K562 (cell line): ENCODE data around the gene ANKS1B. TPM values are rescaled to one million over a fixed set of nuclear protein-coding genes. Genes with fewer than 3 reads are reported as not detected.

Experiments used
- ATAC-seq: fragments of 200-7000 bp; cut with Tn5 transposase; 3 replicates; pipeline ENCODE4 v1.9.1; 2020; ENCODE audit warnings: moderate library complexity
- BruUV-seq: library from RNA; stranded (reverse); fragments of 400-500 nt; replicated peaks from 2 replicates; lab custom pipeline; 2021; lab: Mats Ljungman, UMichigan
- CTCF ChIA-PET: fragments of 300-600 bp; formaldehyde crosslinking; extraction: SDS; loops from one replicate; lab custom pipeline; 2021; ENCODE audit warnings: low intra/inter-chr PET ratio; lab: Yijun Ruan, JAX
- POLR2A ChIA-PET: fragments of 300-600, 350-650 bp; sonication (Branson Sonifier 250); formaldehyde crosslinking; extraction: SDS; loops from one replicate; lab custom pipeline; 2021; ENCODE audit warnings: antibody characterized with exemption, inconsistent platforms; lab: Yijun Ruan, JAX
- DNase-seq, 4 experiments: peaks; one replicate each; pipeline versions ENCODE4 v3.0.0 to v3.0.0-alpha.2; 2011 to 2018; ENCODE audit warnings: low spot score in 3 of 4, mixed read lengths in 3 of 4; ENCODE audit errors: extremely low read depth in 1 of 4
- FAIRE-seq: peaks from 2 replicates; lab custom pipeline; 2011; peaks lifted over from hg19 to GRCh38; lab: Jason Lieb, UNC
- H2AFZ ChIP-seq: 2 replicates; pipeline ENCODE4 v1.6.0; 2011; ENCODE audit warnings: low read depth, low read length, control low read depth, inconsistent platforms
- H3K27ac ChIP-seq: fragments of 200-600 bp; 3 replicates; pipeline ENCODE4 v1.8.0; 2011; ENCODE audit warnings: low read depth, mild to moderate bottlenecking, control low read depth, inconsistent platforms, low read length, moderate library complexity, mixed read lengths; ENCODE audit errors: extremely low read depth
- H3K27me3 ChIP-seq, 2 experiments: fragments of 300-600 bp in 1 of 2; 2 replicates in 1 of 2; 3 replicates in 1 of 2; pipeline versions ENCODE4 v1.6.0 to v1.8.0; 2011; ENCODE audit warnings: inconsistent platforms in 2 of 2, low read length in 2 of 2, mild to moderate bottlenecking in 1 of 2, mixed read lengths in 1 of 2, moderate library complexity in 1 of 2; ENCODE audit not compliant: control insufficient read depth in 2 of 2, insufficient read depth in 2 of 2
- H3K36me3 ChIP-seq: fragments of 300-600 bp; 3 replicates; pipeline ENCODE4 v1.8.0; 2011; ENCODE audit warnings: mild to moderate bottlenecking, low read length, inconsistent platforms; ENCODE audit not compliant: control insufficient read depth, insufficient read depth
- H3K4me1 ChIP-seq, 2 experiments: fragments of 200-600 bp in 1 of 2; replicated peaks in 1 of 2; 2 replicates in 1 of 2; 3 replicates in 1 of 2; pipeline versions ENCODE4 v1.5.1 to v1.8.0; 2011; ENCODE audit warnings: inconsistent platforms in 2 of 2, low read length in 2 of 2, mild to moderate bottlenecking in 1 of 2, mixed read lengths in 1 of 2, moderate library complexity in 1 of 2; ENCODE audit not compliant: control insufficient read depth in 2 of 2, insufficient read depth in 2 of 2
- H3K4me2 ChIP-seq: 2 replicates; pipeline ENCODE4 v1.6.1; 2011; ENCODE audit warnings: low read length, control low read depth, inconsistent platforms, mixed read lengths; ENCODE audit not compliant: insufficient read depth
- H3K4me3 ChIP-seq: fragments of 200-600 bp; sonication (generic), shearing (Covaris generic); 2 replicates; pipeline ENCODE4 v1.5.1; 2016; ENCODE audit warnings: control low read depth, inconsistent platforms
- H3K79me2 ChIP-seq: fragments of 200-600 bp; 3 replicates; pipeline ENCODE4 v1.8.0; 2011; ENCODE audit warnings: low read length, inconsistent platforms; ENCODE audit not compliant: control insufficient read depth, insufficient read depth
- H3K9ac ChIP-seq, 2 experiments: 2 replicates each; pipeline versions ENCODE4 v1.6.0 to v1.6.1; 2011; ENCODE audit warnings: low read depth in 2 of 2, low read length in 2 of 2, control low read depth in 1 of 2, inconsistent platforms in 1 of 2, mild to moderate bottlenecking in 1 of 2, mixed read lengths in 1 of 2; ENCODE audit not compliant: insufficient read depth in 1 of 2
- H3K9me1 ChIP-seq: one replicate; pipeline ENCODE4 v1.6.0; 2011; ENCODE audit warnings: inconsistent platforms, mild to moderate bottlenecking, low read length, moderate library complexity; ENCODE audit not compliant: control insufficient read depth, insufficient read depth
- H3K9me3 ChIP-seq: replicated peaks from 2 replicates; pipeline ENCODE4 v1.5.1; 2011; ENCODE audit warnings: low read depth, low read length, inconsistent platforms; ENCODE audit not compliant: control insufficient read depth, insufficient read depth
- H4K20me1 ChIP-seq: replicated peaks from 2 replicates; pipeline ENCODE4 v1.6.1; 2011; ENCODE audit warnings: low read length, inconsistent platforms, mixed read lengths; ENCODE audit not compliant: control insufficient read depth, insufficient read depth
- ZNF263 ChIP-seq: sonication (generic); formaldehyde crosslinking; IDR thresholded peaks from 2 replicates; pipeline ENCODE4 v1.8.0; 2022; ENCODE audit warnings: mild to moderate bottlenecking, missing genetic modification reagents, borderline replicate concordance
- WGBS: fragments of 100-300 bp; shearing (Covaris generic); methylation state at CpG from one replicate; pipeline ENCODE4 v1.1.6; 2016; ENCODE audit warnings: low coverage, mixed read lengths; ENCODE audit not compliant: insufficient coverage; ENCODE audit errors: missing lambda C conversion rate; 5-methylcytosine and 5-hydroxymethylcytosine counted together
- in situ Hi-C: fragments of 300-500 bp; cut with MboI; formaldehyde crosslinking; loops from 4 replicates; pipeline ENCODE4 v1.15.0; 2018; ENCODE audit warnings: inconsistent platforms, mixed read lengths
- intact Hi-C: fragments of 100-400 bp; cut with micrococcal nuclease; formaldehyde crosslinking; loops from 2 replicates; pipeline ENCODE4 v1.14.2; 2022
- polyA plus RNA-seq, 8 experiments: library from polyadenylated mRNA; depleted of rRNA in 4 of 8; stranded (reverse) in 5 of 8; unstranded in 3 of 8; fragments of >200 nt; fragmentation: Nextera tagmentation in 2 of 8; fragmentation: Illumina TruSeq in 1 of 8; extraction: Ambion mirVana in 2 of 8; extraction: Trizol in 1 of 8; gene quantifications; 2 replicates each; pipeline versions ENCODE4 v1.2.1 to v1.2.3, GENCODE V29; 2011 to 2014; ENCODE audit warnings: inconsistent platforms in 1 of 8, missing spikeins in 1 of 8
- total RNA-seq, 7 experiments: library from RNA; depleted of rRNA in 6 of 7; stranded (reverse); fragments of >200 nt in 6 of 7; fragmentation: Illumina TruSeq in 2 of 7; extraction: Trizol in 2 of 7; gene quantifications; 2 replicates each; pipeline versions ENCODE4 v1.2.1 to v1.2.3, GENCODE V29; 2011 to 2021; ENCODE audit warnings: low replicate concordance in 1 of 7
- TF ChIP-seq, protein P1 (sequence below): sonication (generic); formaldehyde crosslinking; IDR thresholded peaks from 2 replicates; pipeline ENCODE4 v1.8.1; 2023; ENCODE audit warnings: mild to moderate bottlenecking, missing genetic modification reagents
- TF ChIP-seq, protein P2 (sequence below): sonication (generic); formaldehyde crosslinking; IDR thresholded peaks from 2 replicates; pipeline ENCODE4 v1.5.0; 2020; ENCODE audit warnings: missing genetic modification reagents

The ANKS1B gene
- total and polyA plus RNA-seq, 9 of the 15 experiments (the other 6 are each of a cell fraction or from before 2014, with no cell fraction given) = 0.04 to 0.47 (median 0.28) TPM; not detected in 4

DNA sequence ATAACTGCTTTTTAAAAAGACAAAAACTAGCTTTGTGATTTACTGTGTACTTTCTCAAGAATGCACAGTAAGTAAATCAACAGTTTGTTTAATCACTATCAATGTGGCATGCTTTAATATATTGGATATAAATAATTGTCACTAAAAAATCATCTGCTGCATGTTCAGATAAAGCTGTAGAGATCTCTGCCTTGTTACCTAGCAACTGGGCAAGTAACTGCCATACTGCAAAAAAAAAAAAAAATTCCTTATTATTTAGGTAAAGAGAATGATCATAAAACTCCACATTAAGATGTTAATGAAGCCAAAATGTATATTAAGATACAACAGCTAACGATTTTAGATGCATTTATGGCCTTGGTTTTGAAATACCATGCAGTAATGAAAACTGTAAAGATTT lies 1102.2 kb downstream of the ANKS1B start:
- peaks cover 0 to 2% of the 10 kb centered on the region in 2 experiments; a peak in 2 of 5 replicates for H3K27me3 ChIP-seq
- no peak overlapping the region for H2AFZ ChIP-seq
- no peaks in the 10 kb centered on the region for H3K9me3 ChIP-seq
- POLR2A ChIA-PET = interaction anchor here (0.7 kb wide), 2 partner anchors 81 to 369 kb away, joined by 3 to 4 read pairs; no protein-coding TSS in a partner anchor
- TF ChIP-seq ZNF263 (CRISPR knock-in tag) = no peak
- TF ChIP-seq, protein P1, sequence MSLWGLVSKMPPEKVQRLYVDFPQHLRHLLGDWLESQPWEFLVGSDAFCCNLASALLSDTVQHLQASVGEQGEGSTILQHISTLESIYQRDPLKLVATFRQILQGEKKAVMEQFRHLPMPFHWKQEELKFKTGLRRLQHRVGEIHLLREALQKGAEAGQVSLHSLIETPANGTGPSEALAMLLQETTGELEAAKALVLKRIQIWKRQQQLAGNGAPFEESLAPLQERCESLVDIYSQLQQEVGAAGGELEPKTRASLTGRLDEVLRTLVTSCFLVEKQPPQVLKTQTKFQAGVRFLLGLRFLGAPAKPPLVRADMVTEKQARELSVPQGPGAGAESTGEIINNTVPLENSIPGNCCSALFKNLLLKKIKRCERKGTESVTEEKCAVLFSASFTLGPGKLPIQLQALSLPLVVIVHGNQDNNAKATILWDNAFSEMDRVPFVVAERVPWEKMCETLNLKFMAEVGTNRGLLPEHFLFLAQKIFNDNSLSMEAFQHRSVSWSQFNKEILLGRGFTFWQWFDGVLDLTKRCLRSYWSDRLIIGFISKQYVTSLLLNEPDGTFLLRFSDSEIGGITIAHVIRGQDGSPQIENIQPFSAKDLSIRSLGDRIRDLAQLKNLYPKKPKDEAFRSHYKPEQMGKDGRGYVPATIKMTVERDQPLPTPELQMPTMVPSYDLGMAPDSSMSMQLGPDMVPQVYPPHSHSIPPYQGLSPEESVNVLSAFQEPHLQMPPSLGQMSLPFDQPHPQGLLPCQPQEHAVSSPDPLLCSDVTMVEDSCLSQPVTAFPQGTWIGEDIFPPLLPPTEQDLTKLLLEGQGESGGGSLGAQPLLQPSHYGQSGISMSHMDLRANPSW (CRISPR knock-in tag) = no peak
- H3K27ac ChIP-seq = no peak overlapping the region
- no peaks in the 10 kb centered on the region for H3K36me3 ChIP-seq
- H3K9ac ChIP-seq = no peak overlapping the region
- DNase-seq = no peak
- H3K9me1 ChIP-seq = no peaks in the 10 kb centered on the region
- BruUV-seq = no TSS peak
- WGBS = 0% methylated on average over 1 of the region's 1 CpG
- no peak overlapping the region for H3K4me2 ChIP-seq
- intact Hi-C loops = no loop called here
- H3K4me1 ChIP-seq = no peaks in the 10 kb centered on the region
- no peaks in the 10 kb centered on the region for H3K79me2 ChIP-seq
- CTCF ChIA-PET = no interaction called here
- FAIRE-seq = no peak
- in situ Hi-C loops = no loop called here
- ATAC-seq = no peak
- no peaks in the 10 kb centered on the region for H4K20me1 ChIP-seq
- no peak overlapping the region for H3K4me3 ChIP-seq

DNA sequence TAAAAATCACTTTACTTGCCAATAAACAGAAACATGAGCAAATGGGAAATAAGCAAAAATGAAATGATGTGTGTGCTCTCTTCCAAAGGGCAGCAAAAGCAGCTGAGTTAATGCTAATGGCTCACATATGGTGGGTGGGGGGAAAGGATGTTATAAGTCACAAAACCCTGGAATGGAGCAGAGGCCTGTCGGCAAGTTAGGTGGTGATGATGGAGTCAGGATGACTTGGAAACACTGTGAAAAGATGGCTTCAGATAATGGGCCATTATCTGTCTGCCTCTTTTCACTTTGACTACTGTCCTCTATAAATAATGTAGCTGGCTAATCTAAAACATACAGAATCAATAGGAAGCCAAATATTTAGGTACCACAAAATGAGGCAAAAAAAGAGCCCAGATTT lies 1111.0 kb downstream of the ANKS1B start:
- no peak overlapping the region for H3K4me2 ChIP-seq
- in situ Hi-C loops = no loop called here
- H3K4me1 ChIP-seq = no peaks in the 10 kb centered on the region
- POLR2A ChIA-PET = no interaction called here
- H3K36me3 ChIP-seq = no peaks in the 10 kb centered on the region
- ATAC-seq (no peak), DNase-seq (no peak), FAIRE-seq (no peak)
- H3K9me1 ChIP-seq = no peaks in the 10 kb centered on the region
- intact Hi-C loops = no loop called here
- TF ChIP-seq, protein P2, sequence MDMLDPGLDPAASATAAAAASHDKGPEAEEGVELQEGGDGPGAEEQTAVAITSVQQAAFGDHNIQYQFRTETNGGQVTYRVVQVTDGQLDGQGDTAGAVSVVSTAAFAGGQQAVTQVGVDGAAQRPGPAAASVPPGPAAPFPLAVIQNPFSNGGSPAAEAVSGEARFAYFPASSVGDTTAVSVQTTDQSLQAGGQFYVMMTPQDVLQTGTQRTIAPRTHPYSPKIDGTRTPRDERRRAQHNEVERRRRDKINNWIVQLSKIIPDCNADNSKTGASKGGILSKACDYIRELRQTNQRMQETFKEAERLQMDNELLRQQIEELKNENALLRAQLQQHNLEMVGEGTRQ (CRISPR knock-in tag) = no peak
- no peaks in the 10 kb centered on the region for H3K79me2 ChIP-seq
- no peak overlapping the region for H3K4me3 ChIP-seq
- H3K9ac ChIP-seq = no peak overlapping the region
- 0% methylated on average over 1 of the region's 1 CpG for WGBS
- H4K20me1 ChIP-seq = no peaks in the 10 kb centered on the region
- no TSS peak for BruUV-seq
- no peak overlapping the region for H3K27ac ChIP-seq
- no peak overlapping the region for H2AFZ ChIP-seq
- H3K9me3 ChIP-seq = no peaks in the 10 kb centered on the region
- CTCF ChIA-PET = no interaction called here
- peaks cover 0 to 4% of the 10 kb centered on the region in 2 experiments; a peak in 1 of 5 replicates for H3K27me3 ChIP-seq
